Measurements from ENCODE around the gene PSKH1.

Gene PSKH1

DNA sequence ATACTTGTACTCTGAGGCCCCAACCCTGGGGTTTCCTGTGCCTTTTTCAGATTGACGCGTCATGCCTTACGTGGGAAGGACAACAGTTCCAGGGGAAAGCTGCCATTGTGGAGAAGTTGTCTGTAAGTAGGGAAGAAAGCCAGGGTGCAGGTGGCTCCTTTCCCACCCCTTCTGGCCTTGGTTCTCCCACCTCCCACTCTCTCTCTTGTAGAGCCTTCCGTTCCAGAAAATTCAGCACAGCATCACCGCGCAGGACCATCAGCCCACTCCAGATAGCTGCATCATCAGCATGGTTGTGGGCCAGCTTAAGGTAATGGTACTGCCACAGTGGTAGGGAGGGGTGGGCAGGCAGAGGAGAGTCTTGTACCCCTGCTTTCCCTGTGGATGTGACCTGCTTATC is 24.8 kb upstream of the PSKH1 start:
- no peak for DNase-seq

DNA sequence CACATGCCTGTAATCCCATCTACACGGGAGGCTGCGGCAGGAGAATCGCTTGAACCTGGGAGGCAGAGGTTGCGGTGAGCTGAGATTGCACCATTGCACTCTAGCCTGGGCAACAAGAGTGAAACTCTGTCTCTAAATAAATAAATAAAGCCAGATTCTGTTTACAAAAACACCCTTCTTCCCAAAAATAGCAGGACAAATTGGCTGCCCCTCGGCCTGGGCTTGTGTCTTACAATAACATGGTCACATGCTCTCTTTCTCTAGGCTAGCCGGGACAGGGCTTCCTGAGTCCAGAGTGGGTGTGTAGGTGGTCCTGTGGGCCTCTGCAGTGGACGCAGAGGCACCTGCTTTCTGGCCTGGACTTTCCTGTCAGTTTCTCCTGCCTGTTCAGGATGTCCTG is 23.4 kb upstream of the PSKH1 start:
- no peak for DNase-seq

DNA sequence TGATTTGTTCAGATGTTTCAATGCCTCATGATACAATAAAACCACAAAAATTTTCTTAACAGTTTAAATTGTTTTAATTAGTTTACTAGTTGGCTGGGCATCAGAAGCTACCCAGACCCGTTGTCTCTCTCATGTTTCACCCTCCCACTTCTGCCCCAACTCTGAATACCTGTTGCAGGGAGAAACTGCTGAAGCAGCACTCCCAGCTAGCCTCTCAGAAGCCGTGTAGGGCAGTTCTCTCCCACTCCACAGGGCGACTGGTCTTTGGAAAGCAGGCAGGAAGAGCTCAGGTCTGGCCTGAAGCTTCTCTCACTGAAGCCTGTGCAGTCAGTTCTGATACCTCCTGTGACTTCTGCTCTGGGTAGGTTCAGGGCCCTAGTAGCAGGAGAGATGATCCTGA is 21.8 kb upstream of the PSKH1 start:
- DNase-seq: no peak

DNA sequence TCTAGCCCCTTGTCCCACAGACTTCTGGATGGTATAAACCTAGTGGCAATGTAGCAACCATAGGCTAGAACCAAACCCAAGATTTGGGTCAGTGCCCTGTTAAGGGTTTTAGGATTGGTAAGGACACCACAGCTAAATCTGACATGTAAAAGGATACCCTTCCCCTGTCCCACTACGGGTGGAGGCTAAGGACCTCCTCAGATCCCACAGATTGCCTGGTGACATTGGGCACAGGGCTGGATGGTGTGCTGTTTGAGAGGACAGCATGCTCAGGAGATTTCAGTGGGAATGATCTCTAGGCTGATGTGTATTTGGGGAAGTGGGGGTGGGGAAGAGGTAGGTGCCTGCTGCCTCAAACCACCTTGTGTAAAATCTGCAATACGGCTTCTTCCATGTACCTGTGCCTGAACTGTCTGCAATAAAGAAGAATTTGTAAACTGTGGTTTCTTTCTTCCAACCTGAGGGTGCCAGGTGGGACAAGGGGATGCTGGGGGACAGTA is 20.9 kb upstream of the PSKH1 start:
- DNase-seq: no peak

DNA sequence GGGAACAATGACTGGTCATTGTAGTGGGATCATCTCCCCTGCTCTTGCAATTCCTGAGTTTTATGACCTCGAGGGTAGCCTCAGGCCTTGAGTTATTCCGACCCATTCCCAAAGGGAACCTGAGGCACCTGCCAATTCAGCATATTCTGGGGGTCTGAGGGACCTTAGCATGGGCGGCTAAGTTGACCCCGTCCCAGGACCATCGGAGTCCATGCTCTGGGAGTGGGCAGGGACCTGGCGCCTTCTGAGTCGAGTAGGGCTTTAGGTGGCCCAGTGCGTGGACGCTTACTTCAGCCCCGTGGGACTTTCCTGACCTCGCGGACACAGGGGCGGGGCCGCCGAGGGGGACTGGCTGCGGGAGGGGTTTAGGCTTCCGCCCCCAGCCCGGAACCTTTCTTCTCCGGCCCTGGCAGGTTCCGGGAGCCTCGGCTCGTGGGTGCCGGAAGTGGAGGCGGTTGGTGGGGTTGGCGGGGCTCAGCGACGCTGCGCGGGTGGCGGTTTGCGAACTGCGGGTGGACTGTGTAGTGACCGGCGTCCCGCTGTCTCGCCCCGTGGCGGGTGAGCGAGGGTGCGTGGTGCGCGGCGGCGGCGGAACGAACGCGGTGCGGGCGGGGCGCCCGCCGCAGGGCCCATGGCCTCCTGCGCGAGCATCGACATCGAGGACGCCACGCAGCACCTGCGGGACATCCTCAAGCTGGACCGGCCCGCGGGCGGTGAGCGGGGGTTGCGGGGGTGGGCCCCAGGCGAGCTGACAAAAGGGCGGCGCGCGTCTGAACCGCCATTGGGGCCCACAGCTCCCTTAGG is 20.2 kb upstream of the PSKH1 start, which contains the start of gene EDC4:
TSS of gene EDC4 (plus strand) at position 422 of the 804 bp plus-strand sequence. CDS start at position 632, 210 bp downstream.
- DNase-seq: peak; percentile 84

DNA sequence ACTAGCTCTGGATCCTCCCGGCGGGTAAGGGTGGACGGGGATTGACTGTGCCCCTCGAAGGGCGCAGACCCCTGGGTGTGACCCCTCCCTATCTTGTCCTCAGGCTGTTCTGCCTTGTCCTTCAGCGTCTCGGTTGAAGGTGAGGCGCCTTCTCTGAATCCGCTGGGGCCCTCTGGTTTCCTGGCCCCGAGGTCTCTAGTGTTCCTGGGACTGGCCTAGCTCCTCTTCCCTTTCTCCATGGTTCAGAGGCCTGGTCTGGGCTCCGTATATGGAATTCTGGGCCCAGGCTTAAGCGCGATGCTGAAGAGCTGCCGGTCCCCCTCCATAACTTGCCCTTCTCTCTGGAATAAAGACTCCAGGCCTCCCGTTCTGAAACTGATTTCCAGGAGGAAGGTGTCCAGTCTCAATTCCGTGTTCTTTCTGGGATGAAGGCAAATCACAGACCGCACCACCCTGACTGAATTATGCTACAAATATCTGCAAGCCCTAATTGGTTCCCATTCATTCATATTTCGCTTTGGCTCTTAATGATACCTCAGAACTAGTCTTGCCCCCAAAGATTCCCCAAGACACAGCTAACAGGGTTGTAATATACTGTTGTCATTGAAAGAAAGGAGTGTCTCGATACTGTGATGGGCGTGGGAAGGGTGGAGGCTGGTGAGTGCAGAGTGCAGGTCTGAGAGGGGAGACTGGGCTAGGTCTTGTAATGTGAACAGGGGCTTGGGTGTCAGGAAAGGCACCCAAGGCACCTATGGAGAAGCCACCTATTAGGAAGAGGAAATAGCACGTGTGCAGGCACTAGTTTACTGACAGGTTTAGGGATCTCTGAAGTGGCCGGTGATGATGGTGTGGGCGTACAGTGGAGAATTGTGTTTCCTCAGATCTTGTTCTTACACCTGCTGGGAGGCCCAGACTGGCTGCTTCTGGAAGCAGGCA is 19.4 kb upstream of the PSKH1 start:
- DNase-seq: no peak

DNA sequence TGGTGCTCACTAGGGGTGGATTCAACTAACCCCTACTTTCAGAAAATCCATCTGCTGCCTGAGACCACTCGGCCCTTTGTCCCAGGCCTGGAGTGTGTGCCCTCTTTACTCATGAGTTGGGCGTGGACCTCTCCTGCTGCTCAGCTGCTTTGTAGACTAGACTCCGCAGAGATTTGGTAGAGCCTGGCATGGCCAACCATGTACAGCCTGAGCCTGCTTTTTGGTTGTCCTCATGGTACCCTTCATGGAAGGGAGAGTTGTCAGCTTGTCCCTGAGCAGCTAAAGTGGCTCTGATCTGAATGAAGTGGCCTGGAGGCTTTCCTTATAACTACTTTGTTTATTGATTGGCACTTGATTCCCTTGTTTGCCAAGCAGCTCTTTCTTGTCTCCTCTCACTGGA is 18.7 kb upstream of the PSKH1 start:
- DNase-seq: no peak

DNA sequence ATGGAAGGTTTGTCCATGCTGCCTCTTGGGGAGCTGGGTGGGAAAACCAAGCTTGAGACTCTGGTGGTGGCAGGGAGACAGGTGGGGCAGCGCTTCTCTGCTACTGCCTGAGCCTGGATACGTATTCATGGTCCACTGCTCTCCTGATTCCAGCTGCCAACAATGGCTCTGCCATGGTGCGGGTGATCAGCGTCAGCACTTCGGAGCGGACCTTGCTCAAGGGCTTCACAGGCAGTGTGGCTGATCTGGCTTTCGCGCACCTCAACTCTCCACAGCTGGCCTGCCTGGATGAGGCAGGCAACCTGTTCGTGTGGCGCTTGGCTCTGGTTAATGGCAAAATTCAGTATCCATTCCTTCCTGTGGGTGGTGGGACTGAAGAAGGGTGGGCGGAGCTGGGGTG is 16.0 kb upstream of the PSKH1 start:
- no peak for DNase-seq

DNA sequence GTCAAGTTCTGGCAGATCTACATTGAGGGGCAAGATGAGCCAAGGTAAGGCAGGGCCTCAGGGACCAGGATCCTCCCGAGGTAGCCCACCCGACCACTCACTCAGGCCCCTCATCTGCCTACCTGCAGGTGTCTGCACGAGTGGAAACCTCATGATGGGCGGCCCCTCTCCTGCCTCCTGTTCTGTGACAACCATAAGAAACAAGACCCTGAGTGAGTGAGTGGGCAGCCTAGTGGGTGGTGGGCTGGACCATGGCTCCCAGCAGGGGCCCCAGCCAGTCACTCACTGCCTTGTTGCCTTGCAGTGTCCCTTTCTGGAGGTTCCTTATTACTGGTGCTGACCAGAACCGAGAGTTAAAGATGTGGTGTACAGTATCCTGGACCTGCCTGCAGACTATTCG is 14.8 kb upstream of the PSKH1 start:
- no peak for DNase-seq

DNA sequence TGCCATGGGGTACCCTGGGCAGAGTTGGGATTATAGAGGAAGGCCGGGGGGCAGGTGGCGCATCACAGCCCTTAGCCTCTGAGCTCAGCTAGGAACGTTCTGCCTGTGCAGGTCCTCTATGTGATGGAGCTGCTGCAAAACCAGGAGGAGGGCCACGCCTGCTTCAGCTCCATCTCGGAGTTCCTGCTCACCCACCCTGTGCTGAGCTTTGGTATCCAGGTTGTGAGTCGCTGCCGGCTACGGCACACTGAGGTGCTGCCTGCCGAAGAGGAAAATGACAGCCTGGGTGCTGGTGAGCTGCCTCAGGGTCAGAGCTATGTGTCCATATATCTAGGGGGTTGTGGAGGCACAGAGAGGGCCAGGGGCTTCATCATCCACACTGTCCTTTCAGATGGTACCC is 14.2 kb upstream of the PSKH1 start:
- DNase-seq: no peak

DNA sequence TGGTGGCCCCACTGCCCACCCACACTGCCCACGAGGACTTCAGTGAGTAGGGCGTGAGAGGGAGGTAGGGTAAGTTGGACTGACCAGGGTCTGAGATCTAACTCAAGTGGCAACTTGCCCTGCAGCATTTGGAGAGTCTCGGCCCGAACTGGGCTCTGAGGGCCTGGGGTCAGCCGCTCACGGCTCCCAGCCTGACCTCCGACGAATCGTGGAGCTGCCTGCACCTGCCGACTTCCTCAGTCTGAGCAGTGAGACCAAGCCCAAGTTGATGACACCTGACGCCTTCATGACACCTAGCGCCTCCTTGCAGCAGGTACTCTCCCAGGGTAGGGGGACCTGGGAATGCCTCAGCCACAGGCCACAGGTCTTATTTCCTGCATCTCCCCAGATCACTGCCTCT is 13.6 kb upstream of the PSKH1 start:
- no peak for DNase-seq

DNA sequence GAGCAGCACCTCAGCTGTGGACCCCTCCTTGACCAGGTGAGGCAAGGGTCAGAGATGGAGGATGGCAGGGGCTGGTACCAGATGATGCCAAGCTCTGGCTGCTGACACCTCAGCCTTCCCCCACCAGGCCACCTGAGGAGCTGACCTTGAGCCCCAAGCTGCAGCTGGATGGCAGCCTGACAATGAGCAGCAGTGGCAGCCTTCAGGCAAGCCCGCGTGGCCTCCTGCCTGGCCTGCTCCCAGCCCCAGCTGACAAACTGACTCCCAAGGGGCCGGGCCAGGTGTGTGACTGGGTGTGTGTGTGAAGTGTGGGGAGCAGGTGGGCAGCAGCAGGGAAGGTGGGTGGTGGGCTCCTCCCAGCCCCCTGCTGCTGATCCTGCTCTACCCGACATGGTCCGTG is 13.1 kb upstream of the PSKH1 start:
- no peak for DNase-seq

DNA sequence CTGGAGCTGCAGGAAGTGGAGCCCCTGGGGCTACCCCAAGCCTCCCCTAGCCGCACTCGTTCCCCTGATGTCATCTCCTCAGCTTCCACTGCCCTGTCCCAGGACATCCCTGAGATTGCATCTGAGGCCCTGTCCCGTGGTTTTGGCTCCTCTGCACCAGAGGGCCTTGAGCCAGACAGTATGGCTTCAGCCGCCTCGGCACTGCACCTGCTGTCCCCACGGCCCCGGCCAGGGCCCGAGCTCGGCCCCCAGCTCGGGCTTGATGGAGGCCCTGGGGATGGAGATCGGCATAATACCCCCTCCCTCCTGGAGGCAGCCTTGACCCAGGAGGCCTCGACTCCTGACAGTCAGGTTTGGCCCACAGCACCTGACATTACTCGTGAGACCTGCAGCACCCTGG is 12.5 kb upstream of the PSKH1 start:
- DNase-seq: no peak

DNA sequence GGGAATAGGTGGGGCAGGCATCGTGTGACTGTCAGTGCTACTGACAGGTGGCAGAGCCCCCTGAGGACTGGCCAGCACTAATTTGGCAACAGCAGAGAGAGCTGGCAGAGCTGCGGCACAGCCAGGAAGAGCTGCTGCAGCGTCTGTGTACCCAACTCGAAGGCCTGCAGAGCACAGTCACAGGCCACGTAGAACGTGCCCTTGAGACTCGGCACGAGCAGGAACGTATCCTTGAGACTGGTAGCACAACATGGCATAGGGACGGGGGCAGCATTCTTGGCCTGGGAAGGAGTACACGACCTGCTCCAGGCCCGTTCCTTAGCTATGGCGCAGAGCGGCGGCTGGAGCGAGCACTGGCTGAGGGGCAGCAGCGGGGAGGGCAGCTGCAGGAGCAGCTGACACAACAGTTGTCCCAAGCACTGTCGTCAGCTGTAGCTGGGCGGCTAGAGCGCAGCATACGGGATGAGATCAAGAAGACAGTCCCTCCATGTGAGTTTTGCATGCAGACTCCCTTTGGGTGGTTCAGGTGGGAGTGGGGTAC is 11.4 kb upstream of the PSKH1 start:
- DNase-seq: no peak

DNA sequence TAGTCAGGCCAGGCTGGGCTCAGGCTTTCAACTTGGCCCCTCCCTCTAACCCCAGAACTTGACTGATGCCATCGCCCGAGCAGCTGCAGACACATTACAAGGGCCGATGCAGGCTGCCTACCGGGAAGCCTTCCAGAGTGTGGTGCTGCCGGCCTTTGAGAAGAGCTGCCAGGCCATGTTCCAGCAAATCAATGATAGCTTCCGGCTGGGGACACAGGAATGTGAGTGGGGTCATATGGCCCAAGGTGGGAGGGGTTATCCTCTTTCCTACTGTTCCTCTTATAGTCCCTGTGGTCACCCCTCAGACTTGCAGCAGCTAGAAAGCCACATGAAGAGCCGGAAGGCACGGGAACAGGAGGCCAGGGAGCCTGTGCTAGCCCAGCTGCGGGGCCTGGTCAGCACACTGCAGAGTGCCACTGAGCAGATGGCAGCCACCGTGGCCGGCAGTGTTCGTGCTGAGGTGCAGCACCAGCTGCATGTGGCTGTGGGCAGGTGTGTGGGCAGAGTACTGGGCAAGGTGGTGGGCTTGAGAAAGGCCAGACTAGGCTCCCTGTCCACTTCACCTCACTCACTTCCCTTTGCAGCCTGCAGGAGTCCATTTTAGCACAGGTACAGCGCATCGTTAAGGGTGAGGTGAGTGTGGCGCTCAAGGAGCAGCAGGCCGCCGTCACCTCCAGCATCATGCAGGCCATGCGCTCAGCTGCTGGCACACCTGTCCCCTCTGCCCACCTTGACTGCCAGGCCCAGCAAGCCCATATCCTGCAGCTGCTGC is 10.5 kb upstream of the PSKH1 start:
- no peak for DNase-seq

DNA sequence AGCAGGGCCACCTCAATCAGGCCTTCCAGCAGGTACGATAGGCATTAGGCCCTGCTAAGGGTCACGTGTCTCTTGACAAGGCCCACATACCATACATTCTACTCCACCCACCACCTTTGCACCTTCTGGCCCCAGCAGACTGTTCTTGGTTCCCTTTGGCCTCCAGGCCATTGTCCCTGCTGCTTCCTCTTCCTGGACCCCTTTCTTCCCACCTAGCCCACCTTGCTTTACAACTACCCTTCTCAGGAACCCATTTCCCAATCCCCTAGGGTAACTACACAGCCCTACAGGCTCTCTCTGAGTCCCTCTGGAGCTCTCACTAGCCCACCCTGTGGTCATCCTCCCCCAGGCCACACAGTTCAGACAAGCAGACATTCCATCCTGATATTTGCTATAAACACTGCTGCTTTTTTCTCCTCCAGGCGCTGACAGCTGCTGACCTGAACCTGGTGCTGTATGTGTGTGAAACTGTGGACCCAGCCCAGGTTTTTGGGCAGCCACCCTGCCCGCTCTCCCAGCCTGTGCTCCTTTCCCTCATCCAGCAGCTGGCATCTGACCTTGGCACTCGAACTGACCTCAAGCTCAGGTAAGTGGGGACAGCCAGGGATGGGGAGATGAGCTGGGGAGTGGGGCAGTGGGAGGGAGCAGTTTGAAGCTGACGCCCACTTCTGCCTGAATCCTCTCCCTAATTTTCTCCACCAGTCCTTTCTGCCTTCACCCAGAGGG is 9.7 kb upstream of the PSKH1 start:
- no peak for DNase-seq

DNA sequence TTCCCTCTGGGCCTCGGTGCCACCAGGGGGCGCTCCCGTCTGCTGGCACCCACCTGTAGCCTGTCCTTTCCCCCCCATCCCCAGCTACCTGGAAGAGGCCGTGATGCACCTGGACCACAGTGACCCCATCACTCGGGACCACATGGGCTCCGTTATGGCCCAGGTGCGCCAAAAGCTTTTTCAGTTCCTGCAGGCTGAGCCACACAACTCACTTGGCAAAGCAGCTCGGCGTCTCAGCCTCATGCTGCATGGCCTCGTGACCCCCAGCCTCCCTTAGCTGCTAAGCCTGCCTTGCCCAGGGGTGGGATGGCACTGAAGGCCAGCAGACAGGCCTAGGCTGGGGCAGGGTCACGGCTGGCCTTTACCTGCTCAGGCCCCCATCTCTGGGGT is 9.2 kb upstream of the PSKH1 start:
- DNase-seq: peak; percentile 77

DNA sequence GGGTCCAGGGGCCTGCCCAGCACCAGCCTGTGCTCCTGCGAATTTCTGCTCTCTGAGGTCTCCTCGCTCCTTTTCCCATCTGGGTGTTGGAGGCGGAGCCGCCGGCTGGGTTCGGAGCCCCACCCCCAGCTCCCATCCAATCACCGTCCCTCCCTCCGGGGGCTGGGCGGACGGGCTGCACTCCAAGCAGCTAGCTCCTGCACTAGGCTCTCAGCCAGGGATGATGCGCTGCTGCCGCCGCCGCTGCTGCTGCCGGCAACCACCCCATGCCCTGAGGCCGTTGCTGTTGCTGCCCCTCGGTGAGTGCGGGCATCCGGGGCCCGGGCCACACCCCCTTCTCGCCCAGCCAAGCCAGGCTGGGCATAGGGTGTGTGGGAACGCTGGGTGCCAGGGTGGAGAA is 8.4 kb upstream of the PSKH1 start, which contains the start of gene NRN1L:
TSS of gene NRN1L (plus strand) at position 202 of the 400 bp plus-strand sequence. CDS start at position 221, 19 bp downstream.
- no peak for DNase-seq

DNA sequence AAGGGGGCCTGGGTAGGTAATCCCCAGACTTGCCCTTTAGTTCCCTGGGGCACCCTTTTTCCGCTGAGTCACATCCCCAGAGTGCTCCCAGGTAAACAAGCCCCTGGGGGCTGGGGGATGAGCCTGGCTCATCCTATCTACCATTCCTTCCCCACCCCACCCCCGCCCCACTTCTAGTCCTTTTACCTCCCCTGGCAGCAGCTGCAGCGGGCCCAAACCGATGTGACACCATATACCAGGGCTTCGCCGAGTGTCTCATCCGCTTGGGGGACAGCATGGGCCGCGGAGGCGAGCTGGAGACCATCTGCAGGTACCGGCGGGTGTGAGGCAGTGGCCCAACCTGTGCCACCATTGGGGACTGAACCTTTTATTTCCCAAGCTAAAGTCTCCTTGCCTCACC is 7.5 kb upstream of the PSKH1 start:
- DNase-seq: no peak

DNA sequence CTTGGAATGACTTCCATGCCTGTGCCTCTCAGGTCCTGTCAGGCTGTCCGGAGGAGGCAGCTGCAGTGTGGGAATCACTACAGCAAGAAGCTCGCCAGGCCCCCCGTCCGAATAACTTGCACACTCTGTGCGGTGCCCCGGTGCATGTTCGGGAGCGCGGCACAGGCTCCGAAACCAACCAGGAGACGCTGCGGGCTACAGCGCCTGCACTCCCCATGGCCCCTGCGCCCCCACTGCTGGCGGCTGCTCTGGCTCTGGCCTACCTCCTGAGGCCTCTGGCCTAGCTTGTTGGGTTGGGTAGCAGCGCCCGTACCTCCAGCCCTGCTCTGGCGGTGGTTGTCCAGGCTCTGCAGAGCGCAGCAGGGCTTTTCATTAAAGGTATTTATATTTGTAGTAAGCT is 7.1 kb upstream of the PSKH1 start:
- DNase-seq: no peak

DNA sequence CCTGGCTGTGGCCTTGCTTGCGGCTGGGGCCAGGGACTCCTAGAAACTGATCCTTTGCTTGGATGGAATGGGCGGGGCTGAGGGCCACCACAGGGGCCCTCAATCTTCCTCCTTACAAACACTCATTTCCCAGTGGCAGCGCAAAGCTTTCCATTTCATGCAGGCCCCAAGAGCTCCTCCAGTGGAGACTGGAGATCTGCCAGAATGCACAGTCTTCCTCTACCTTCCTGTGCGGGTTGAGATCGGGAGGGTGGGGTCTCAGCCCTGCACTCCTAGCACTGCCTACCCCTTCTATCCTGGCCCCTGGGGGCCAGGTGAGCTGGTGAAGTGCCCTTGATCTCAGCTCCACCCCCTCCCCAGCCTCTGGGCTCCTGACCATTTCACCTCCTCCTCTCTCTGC is 6.7 kb upstream of the PSKH1 start:
- no peak for DNase-seq

DNA sequence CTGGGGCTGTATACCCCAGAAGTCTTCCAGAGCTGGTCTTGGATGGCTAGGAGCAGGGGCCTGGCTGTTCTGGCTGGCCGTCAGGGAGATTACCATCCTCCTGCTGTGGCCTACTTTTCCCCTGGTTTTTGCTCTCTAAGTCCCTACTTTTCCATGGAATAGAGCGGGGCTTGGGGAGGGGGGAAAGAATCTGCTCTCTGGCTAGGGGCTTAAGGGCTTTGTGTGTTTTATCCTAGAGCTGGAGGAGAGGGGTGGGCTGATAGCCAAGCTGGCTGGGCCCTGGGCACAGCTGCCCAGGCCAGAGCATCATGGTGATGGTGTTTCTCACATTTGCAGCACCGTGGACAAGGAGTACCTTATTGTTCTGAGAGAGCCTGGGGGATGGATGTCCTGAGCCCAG is 4.7 kb upstream of the PSKH1 start:
- no peak for DNase-seq
